G401 (cell line): Measurements from ENCODE around the gene CGB2. TPM values are rescaled to one million over a fixed set of nuclear protein-coding genes. Genes with fewer than 3 reads are reported as not detected.
"Not testable (repeated sequence)": the region's sequence is repeated elsewhere in the genome, so short reads cannot be mapped to it uniquely, and the experiment has no call there.

ENCODE experiments used
- DNase-seq: peaks from one replicate; pipeline ENCODE4 v3.0.0-alpha.2; 2015; ENCODE audit warnings: low spot score
- in situ Hi-C: cut with HindIII; loops from 2 replicates; pipeline ENCODE4 v1.10.0; 2016; ENCODE audit warnings: low sequenced_read_pairs, mixed read lengths
- total RNA-seq: library from RNA; depleted of rRNA; stranded (reverse); fragments of >200 nt; shearing (Covaris generic); gene quantifications from 2 replicates; pipeline ENCODE4 v1.2.3, GENCODE V29; 2014

Gene CGB2
- total RNA-seq, 1 experiment from 2014 or later: not detected

- DNase-seq, in situ Hi-C loops: not testable (repeated sequence)
These were observed 6.6 kb upstream of the CGB2 start for GRCh38 chr19:49025088-49025487.

DNA sequence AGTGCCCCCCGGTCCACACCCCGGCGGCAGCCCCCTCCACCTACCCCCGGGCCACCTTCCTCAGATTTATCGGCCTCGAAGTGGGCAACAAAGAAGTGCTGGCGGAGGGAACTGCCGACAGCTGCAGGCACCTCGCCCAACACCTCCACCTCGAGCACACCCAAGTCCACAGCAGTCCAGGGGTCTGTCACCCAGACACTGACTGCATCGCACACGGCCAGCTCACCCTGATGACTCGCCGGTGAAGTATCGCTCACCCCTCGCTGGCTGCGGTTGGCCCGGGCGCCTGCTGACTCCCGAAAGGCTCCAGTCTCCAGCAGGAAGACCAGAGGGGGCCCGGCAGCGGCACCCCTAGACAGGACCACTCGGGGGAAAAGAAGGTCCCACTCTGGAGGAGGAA is 6.1 kb upstream of the CGB2 start:
- DNase-seq, in situ Hi-C loops: not testable (repeated sequence)

- DNase-seq, in situ Hi-C loops: not testable (repeated sequence)
These were observed 3.0 kb upstream of the CGB2 start for GRCh38 chr19:49028686-49029085.

DNA sequence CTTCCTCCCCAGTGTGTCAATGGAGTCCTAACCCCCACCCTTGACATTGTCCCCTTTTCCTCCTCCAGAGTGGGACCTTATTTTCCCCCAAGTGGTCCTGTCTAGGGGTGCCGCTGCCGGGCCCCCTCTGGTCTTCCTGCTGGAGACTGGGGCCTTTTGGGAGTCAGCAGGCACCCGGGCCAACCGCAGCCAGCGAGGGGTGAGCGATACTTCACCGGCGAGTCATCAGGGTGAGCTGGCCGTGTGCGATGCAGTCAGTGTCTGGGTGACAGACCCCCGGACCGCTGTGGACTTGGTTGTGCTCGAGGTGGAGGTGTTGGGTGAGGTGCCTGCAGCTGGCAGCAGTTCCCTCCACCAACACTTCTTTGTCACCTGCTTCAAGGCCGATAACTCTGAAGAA is 1.9 kb upstream of the CGB2 start:
- not testable (repeated sequence) for DNase-seq

DNA sequence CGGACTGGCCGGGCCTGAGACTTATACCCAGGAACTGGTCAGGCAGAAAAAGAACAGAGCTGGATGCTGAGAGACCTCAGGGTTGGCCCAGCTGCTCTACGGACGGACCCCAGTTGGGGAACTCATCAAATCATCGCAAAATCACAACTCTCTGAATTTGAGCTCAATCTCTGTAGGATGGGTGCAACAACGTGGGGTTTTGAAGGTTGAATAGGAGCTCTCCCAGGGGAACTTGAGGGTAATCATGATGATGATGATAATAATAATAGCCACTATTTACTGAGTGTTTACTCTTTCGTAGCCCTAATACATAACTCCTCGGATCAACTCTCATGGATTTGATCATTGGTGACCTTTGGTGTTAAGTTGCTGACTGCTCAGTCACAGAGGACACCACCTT is 1.4 kb upstream of the CGB2 start:
- DNase-seq, in situ Hi-C loops: not testable (repeated sequence)

More for the DNA sequence above, 1.9 kb upstream of the CGB2 start:
- in situ Hi-C loops: not testable (repeated sequence)

- DNase-seq, in situ Hi-C loops: not testable (repeated sequence)
These were observed 5.1 kb downstream of the CGB2 start, which contains the start of gene CGB1 for GRCh38 chr19:49036815-49037214. Gene CGB1 (minus strand): TSS chr19:49036895. CDS start chr19:49036711, 184 bp downstream.

DNA sequence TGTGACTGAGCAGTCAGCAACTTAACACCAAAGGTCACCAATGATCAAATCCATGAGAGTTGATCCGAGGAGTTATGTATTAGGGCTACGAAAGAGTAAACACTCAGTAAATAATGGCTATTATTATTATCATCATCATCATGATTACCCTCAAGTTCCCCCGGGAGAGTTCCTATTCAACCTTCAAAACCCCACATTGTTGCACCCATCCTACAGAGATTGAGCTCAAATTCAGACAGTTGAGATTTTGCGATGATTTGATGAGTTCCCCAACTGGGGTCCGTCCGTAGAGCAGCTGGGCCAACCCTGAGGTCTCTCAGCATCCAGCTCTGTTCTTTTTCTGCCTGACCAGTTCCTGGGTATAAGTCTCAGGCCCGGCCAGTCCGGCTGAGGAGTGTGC is 6.4 kb downstream of the CGB2 start:
- in situ Hi-C loops, DNase-seq: not testable (repeated sequence)

DNA sequence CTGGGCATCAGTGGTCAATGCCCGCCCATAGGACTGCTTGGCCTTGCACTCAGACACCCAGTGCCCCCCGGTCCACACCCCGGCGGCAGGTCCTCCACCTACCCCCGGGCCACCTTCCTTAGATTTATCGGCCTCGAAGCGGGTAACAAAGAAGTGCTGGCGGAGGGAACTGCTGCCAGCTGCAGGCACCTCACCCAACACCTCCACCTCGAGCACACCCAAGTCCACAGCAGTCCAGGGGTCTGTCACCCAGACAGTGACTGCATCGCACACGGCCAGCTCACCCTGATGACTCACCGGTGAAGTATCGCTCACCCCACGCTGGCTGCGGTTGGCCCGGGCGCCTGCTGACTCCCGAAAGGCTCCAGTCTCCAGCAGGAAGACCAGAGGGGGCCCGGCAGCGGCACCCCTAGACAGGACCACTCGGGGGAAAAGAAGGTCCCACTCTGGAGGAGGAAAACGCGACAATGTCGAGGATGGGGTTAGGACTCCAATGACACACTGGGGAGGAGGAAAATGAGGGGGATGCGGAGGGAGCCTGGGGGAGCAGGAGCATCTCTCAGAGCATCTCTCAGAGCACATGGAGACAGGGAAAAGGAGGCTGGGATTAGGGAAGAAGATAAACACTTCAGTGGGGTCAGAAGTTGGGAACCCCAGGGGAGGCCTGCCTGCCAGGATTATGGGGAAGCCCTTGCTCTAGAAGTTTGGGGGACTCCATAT is 7.0 kb downstream of the CGB2 start:
- in situ Hi-C loops, DNase-seq: not testable (repeated sequence)

DNA sequence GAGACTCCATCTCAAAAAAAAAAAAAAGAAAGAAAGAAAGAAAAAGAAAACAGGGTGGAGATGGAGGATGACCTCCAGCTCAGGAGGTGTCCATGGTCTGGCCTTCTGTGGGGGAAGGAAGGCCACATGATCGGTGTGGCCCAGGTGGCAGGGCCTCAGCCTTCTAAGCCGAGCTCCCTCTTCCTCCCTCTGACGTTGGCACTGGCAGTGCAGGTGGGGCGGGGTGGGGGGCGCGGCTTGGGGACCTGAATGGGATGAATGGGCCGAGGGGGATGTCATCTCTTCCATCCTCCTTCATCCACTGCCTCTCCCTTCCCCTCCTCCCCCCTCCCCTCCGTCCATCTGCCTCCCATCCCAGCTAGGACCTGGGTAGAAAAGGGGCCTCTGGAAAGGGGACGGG is 8.0 kb downstream of the CGB2 start:
- in situ Hi-C loops: not testable (repeated sequence)

GRCh38 chr19:49042177-49042576 is 10.5 kb downstream of the CGB2 start:
- in situ Hi-C loops: no loop called here

More for the DNA sequence above, 8.0 kb downstream of the CGB2 start:
- DNase-seq: not testable (repeated sequence)

DNA sequence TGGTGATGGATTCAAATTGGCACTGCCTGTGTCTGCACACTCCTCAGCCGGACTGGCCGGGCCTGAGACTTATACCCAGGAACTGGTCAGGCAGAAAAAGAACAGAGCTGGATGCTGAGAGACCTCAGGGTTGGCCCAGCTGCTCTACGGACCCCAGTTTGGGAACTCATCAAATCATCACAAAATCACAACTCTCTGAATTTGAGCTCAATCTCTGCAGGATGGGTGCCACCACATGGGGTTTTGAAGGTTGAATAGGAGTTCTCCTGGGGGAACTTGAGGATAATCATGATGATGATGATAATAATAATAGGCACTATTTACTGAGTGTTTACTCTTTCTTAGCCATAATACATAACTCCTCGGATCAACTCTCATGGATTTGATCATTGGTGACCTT is 11.0 kb downstream of the CGB2 start:
- DNase-seq, in situ Hi-C loops: not testable (repeated sequence)

More at GRCh38 chr19:49042177-49042576, 10.5 kb downstream of the CGB2 start:
- DNase-seq: no peak

DNA sequence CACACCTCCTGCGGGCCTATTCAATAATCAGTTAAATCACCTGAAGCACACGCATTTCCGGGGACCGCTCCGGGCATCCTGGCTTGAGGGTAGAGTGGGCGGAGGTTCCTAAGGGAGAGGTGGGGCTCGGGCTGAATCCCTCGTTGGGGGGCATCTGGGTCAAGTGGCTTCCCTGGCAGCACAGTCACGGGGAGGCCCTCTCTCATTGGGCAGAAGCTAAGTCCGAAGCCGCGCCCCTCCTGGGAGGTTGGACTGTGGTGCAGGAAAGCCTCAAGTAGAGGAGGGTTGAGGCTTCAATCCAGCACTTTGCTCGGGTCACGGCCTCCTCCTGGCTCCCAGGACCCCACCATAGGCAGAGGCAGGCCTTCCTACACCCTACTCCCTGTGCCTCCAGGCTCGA is 11.9 kb downstream of the CGB2 start, which contains the start of gene CGB5:
TSS of gene CGB5 (plus strand) at position 301 of the 400 bp plus-strand sequence. CDS start 362 bp downstream, outside the sequence.
- DNase-seq, in situ Hi-C loops: not testable (repeated sequence)

DNA sequence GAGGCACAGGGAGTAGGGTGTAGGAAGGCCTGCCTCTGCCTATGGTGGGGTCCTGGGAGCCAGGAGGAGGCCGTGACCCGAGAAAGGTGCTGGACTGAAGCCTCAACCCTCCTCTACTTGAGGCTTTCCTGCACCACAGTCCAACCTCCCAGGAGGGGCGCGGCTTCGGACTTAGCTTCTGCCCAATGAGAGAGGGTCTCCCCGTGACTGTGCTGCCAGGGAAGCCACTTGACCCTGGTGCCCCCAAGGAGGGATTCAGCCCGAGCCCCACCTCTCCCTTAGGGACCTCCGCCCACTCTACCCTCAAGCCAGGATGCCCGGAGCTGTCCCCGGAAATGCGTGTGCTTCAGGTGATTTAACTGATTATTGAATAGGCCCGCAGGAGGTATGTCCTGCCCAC is 17.3 kb downstream of the CGB2 start, which contains the start of gene CGB8:
TSS of gene CGB8 (minus strand) at position 101 of the 400 bp plus-strand sequence. CDS start 372 bp downstream, outside the sequence.
- DNase-seq, in situ Hi-C loops: not testable (repeated sequence)

GRCh38 chr19:49049834-49050233 is 18.1 kb downstream of the CGB2 start:
- DNase-seq, in situ Hi-C loops: not testable (repeated sequence)

DNA sequence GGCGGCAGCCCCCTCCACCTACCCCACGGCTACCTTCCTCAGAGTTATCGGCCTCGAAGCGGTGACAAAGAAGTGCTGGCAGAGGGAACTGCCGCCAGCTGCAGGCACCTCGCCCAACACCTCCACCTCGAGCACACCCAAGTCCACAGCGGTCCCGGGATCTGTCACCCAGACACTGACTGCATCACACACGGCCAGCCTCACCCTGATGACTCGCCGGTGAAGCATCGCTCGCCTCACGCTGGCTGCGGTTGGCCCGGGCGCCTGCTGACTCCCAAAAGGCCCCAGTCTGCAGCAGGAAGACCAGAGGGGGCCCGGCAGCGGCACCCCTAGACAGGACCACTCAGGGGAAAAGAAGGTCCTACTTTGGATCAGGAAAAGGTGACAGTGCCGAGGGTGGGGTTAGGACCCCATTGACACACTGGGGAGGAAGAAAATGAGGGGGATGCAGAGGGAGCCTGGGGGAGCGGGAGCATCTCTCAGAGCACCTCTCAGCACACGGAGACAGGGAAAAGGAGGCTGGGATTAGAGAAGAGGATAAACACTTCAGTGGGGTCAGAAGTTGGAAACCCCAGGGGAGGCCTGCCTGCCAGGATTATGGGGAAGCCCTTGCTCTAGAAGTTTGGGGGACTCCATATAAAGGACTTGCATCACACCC is 18.8 kb downstream of the CGB2 start:
- DNase-seq, in situ Hi-C loops: not testable (repeated sequence)

DNA sequence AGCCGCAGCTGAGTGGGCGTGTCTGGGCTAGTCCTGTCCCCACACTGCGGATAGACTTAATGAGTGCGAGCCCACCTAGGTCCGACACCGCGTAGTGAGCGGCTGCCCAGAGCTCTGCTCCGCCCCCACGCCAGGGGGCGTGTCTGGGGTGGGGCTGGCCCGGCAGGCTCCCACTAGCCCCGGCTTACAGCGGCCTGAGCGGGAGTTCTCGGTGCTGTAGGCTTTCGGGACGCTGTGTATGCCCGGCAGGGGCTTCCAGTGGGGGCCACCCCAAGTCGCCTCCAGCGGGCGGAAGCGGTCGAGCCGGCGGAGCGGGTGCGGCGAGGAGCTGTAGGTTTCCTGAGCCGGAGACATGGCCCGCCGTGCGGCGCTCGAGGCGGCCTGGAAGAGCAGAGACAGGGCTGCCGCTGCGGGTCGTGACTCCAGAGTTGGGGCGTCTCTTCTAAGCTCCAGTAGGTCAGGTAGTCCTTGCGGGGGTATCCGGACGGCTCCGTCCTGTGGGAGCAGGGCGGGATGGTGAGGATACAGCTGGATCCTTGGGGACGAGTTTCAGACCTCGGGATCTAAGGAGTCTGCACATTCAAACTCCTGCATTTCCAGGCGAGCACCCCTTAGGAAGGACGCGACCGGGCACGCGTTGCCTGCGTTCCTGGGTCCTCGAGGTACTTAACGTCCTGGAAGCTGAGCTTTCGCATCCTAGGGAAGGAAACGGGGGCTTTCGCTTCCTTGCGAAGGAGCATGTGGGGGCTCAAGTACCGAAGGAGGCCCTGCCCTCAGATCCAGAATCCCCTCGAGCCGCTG is 24.6 kb downstream of the CGB2 start:
- in situ Hi-C loops: no loop called here
- DNase-seq: no peak

GRCh38 chr19:49056902-49057596 is 25.4 kb downstream of the CGB2 start:
- in situ Hi-C loops: not testable (repeated sequence)

GRCh38 chr19:49057636-49058234 is 26.0 kb downstream of the CGB2 start, which contains the start of gene CGB7:
Gene CGB7 (minus strand): TSS chr19:49057749. CDS start chr19:49055375, 2,374 bp downstream.
- peak; percentile 9 for DNase-seq
- in situ Hi-C loops: no loop called here

More at GRCh38 chr19:49056902-49057596, 25.4 kb downstream of the CGB2 start:
- not testable (repeated sequence) for DNase-seq
